DOHH2 (cell line): ENCODE results near the gene CLIP3.

Experiments used
- H3F3A ChIP-seq: fragments of 200-600 bp; sonication (generic), shearing (Covaris generic); 2 replicates; pipeline ENCODE4 v1.6.0; 2016; ENCODE audit warnings: antibody characterized with exemption, mild to moderate bottlenecking; ENCODE audit not compliant: control insufficient read depth, insufficient read depth
- H3K27ac ChIP-seq: fragments of 200-600 bp; sonication (generic); 2 replicates; pipeline ENCODE4 v1.5.1; 2014; ENCODE audit warnings: low read depth, mild to moderate bottlenecking, low read length, moderate library complexity
- H3K27me3 ChIP-seq: fragments of 200-600 bp; sonication (generic); 2 replicates; pipeline ENCODE4 v1.6.1; 2014; ENCODE audit warnings: mild to moderate bottlenecking, low read length, mixed read lengths; ENCODE audit not compliant: control insufficient read depth
- H3K36me3 ChIP-seq: fragments of 200-600 bp; sonication (generic); 2 replicates; pipeline ENCODE4 v1.6.1; 2014; ENCODE audit warnings: mild to moderate bottlenecking, low read length, moderate library complexity, mixed read lengths; ENCODE audit not compliant: control insufficient read depth
- H3K4me1 ChIP-seq: fragments of 200-600 bp; sonication (generic); 2 replicates; pipeline ENCODE4 v1.6.1; 2014; ENCODE audit warnings: mild to moderate bottlenecking, low read length, mixed read lengths; ENCODE audit not compliant: control insufficient read depth
- H3K4me2 ChIP-seq: fragments of 200-600 bp; sonication (generic); 2 replicates; pipeline ENCODE4 v1.6.0; 2014; ENCODE audit warnings: mild to moderate bottlenecking, low read length, moderate library complexity
- H3K4me3 ChIP-seq: fragments of 200-600 bp; sonication (generic); 2 replicates; pipeline ENCODE4 v1.5.1; 2014; ENCODE audit warnings: mild to moderate bottlenecking, low read length, mixed read lengths
- H3K79me2 ChIP-seq: fragments of 200-600 bp; sonication (generic); 2 replicates; pipeline ENCODE4 v1.6.1; 2014; ENCODE audit warnings: mild to moderate bottlenecking, low read length, mixed read lengths; ENCODE audit not compliant: control insufficient read depth
- H3K9me2 ChIP-seq: fragments of 200-600 bp; sonication (generic); replicated peaks from 2 replicates; pipeline ENCODE4 v1.6.1; 2014; ENCODE audit warnings: mild to moderate bottlenecking, low read length, mixed read lengths; ENCODE audit not compliant: control insufficient read depth
- H3K9me3 ChIP-seq: fragments of 200-600 bp; sonication (generic); 2 replicates; pipeline ENCODE4 v1.6.1; 2014; ENCODE audit warnings: antibody characterized with exemption, low read length, mixed read lengths; ENCODE audit not compliant: control insufficient read depth, insufficient read depth
- H4K20me1 ChIP-seq: fragments of 200-600 bp; sonication (generic); 2 replicates; pipeline ENCODE4 v1.6.0; 2014; ENCODE audit warnings: low read depth, mild to moderate bottlenecking, antibody characterized with exemption, low read length, moderate library complexity; ENCODE audit not compliant: control insufficient read depth, insufficient read depth
- CTCF ChIP-seq: fragments of 200-600 bp; sonication (generic); IDR thresholded peaks from one replicate; pipeline ENCODE4 v1.5.1; 2014; ENCODE audit warnings: antibody characterized with exemption, mild to moderate bottlenecking, low read depth, low read length; ENCODE audit not compliant: poor library complexity, severe bottlenecking
- EZH2phosphoT487 ChIP-seq: fragments of 200-600 bp; sonication (generic); IDR thresholded peaks from 2 replicates; pipeline ENCODE4 v1.6.1; 2017; ENCODE audit warnings: borderline replicate concordance, mild to moderate bottlenecking, antibody characterized with exemption, low read length, moderate library complexity, mixed read lengths

The CLIP3 gene

GRCh38 chr19:36028313-36029041 is 4.2 kb downstream of the CLIP3 start:
- Histone ChIP-seq H3K4me3 (no peak overlapping the region), H4K20me1 (peaks cover 3% of the 10 kb centered on the region; the same call in 1 of the 2 replicates), H3K79me2 (no peaks in the 10 kb centered on the region), H3K36me3 (peaks cover 10% of the 10 kb centered on the region; the same call in 1 of the 2 replicates), H3K4me1 (peaks cover 2% of the 10 kb centered on the region; the same call in 1 of the 2 replicates), H3K27ac (no peak overlapping the region), H3K4me2 (no peak overlapping the region), H3K9me2 (no peaks in the 10 kb centered on the region), H3K27me3 (no peaks in the 10 kb centered on the region), H3F3A (no peaks in the 10 kb centered on the region), H3K9me3 (no peaks in the 10 kb centered on the region)
- TF ChIP-seq EZH2phosphoT487 (no peak), CTCF (no peak)

GRCh38 chr19:36027696-36028095 is 5.0 kb downstream of the CLIP3 start:
- no peaks in the 10 kb centered on the region for H3K9me2 ChIP-seq
- no peak overlapping the region for H3K4me2 ChIP-seq
- no peak overlapping the region for H3K27ac ChIP-seq
- H3K79me2 ChIP-seq, result no peaks in the 10 kb centered on the region
- peaks cover 10% of the 10 kb centered on the region; the same call in 1 of the 2 replicates for H3K36me3 ChIP-seq
- H3K4me1 ChIP-seq, result peaks cover 2% of the 10 kb centered on the region; the same call in 1 of the 2 replicates
- no peak overlapping the region for H3K4me3 ChIP-seq
- no peaks in the 10 kb centered on the region for H3F3A ChIP-seq
- H3K27me3 ChIP-seq, result no peaks in the 10 kb centered on the region
- H4K20me1 ChIP-seq, result no peaks in the 10 kb centered on the region
- TF ChIP-seq CTCF, result no peak
- no peak for TF ChIP-seq EZH2phosphoT487
- H3K9me3 ChIP-seq, result no peaks in the 10 kb centered on the region

GRCh38 chr19:36026091-36026876 is 6.4 kb downstream of the CLIP3 start:
- Histone ChIP-seq H4K20me1 (no peaks in the 10 kb centered on the region), H3K79me2 (no peaks in the 10 kb centered on the region), H3K4me3 (no peak overlapping the region), H3K27ac (no peak overlapping the region), H3K9me2 (no peaks in the 10 kb centered on the region), H3F3A (no peaks in the 10 kb centered on the region), H3K9me3 (no peaks in the 10 kb centered on the region), H3K36me3 (peaks cover 15% of the 10 kb centered on the region), H3K27me3 (no peaks in the 10 kb centered on the region), H3K4me1 (no peaks in the 10 kb centered on the region), H3K4me2 (no peak overlapping the region)
- no peak for TF ChIP-seq EZH2phosphoT487
- TF ChIP-seq CTCF, result no peak
